Lower leg skin (tissue), 3 donors: ENCODE results near the gene ZNF512B.

Experiments
- POLR2A ChIP-seq, 2 donors: fragments of 450-650 bp; IDR thresholded peaks; one replicate each; pipeline ENCODE4 v1.6.1; 2016 to 2017; ENCODE audit warnings: antibody characterized with exemption in 2 of 2, mild to moderate bottlenecking in 1 of 2, moderate library complexity in 1 of 2
- TF ChIP-seq, protein P1 (sequence below), 3 donors: fragments of 450-650 bp; IDR thresholded peaks; one replicate each; pipeline ENCODE4 v1.5.1; 2016; ENCODE audit warnings: antibody characterized with exemption in 3 of 3, mild to moderate bottlenecking in 3 of 3, moderate library complexity in 2 of 3

- TF ChIP-seq, protein P1, sequence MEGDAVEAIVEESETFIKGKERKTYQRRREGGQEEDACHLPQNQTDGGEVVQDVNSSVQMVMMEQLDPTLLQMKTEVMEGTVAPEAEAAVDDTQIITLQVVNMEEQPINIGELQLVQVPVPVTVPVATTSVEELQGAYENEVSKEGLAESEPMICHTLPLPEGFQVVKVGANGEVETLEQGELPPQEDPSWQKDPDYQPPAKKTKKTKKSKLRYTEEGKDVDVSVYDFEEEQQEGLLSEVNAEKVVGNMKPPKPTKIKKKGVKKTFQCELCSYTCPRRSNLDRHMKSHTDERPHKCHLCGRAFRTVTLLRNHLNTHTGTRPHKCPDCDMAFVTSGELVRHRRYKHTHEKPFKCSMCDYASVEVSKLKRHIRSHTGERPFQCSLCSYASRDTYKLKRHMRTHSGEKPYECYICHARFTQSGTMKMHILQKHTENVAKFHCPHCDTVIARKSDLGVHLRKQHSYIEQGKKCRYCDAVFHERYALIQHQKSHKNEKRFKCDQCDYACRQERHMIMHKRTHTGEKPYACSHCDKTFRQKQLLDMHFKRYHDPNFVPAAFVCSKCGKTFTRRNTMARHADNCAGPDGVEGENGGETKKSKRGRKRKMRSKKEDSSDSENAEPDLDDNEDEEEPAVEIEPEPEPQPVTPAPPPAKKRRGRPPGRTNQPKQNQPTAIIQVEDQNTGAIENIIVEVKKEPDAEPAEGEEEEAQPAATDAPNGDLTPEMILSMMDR (IDR thresholded peaks at IDR 0.05), result no peak
- no peak for TF ChIP-seq POLR2A (IDR thresholded peaks at IDR 0.05)
Measured at GRCh38 chr20:63932606-63933160, 37.0 kb downstream of the ZNF512B start.
